Neural cell (in vitro differentiated cells): Measurements from ENCODE around the gene THRAP3.

Experiments used
- CTCF ChIP-seq: fragments of 450-650 bp; IDR thresholded peaks from 2 replicates; pipeline ENCODE4 v1.5.1; 2014; ENCODE audit warnings: antibody characterized with exemption, mild to moderate bottlenecking, moderate library complexity; ENCODE audit not compliant: poor library complexity, severe bottlenecking
- EP300 ChIP-seq: fragments of 450-650 bp; conservative IDR thresholded peaks from 2 replicates; pipeline ENCODE4 v1.6.1; 2014; ENCODE audit warnings: antibody characterized with exemption, mild to moderate bottlenecking, moderate library complexity; ENCODE audit not compliant: poor library complexity, severe bottlenecking
- EZH2 ChIP-seq: fragments of 200-600, 300-800 bp; shearing (Covaris generic), sonication (generic); IDR thresholded peaks from 2 replicates; pipeline ENCODE4 v1.6.1; 2014; ENCODE audit warnings: antibody characterized with exemption, low read length, borderline replicate concordance, mild to moderate bottlenecking; ENCODE audit not compliant: insufficient read depth, poor library complexity, severe bottlenecking
- MXI1 ChIP-seq: fragments of 450-650 bp; conservative IDR thresholded peaks from 2 replicates; pipeline ENCODE4 v1.6.1; 2014; ENCODE audit warnings: antibody characterized with exemption, mild to moderate bottlenecking; ENCODE audit not compliant: poor library complexity, severe bottlenecking
- POLR2AphosphoS5 ChIP-seq: IDR thresholded peaks from 2 replicates; pipeline ENCODE4 v1.6.1; 2012
- REST ChIP-seq: IDR thresholded peaks from 2 replicates; pipeline ENCODE4 v1.6.1; 2012; ENCODE audit warnings: borderline replicate concordance
- TAF1 ChIP-seq: IDR thresholded peaks from 2 replicates; pipeline ENCODE4 v1.6.1; 2012; ENCODE audit warnings: low read depth

- TF ChIP-seq CTCF (no peak), POLR2AphosphoS5 (no peak), EZH2 (no peak), EP300 (no peak), REST (no peak), TAF1 (no peak), MXI1 (no peak)
These were observed 15.1 kb upstream of the THRAP3 start for GRCh38 chr1:36208978-36209703.
